PC-9 (cell line): ENCODE results near the gene STX3.
"Not testable (repeated sequence)": the region's sequence is repeated elsewhere in the genome, so short reads cannot be mapped to it uniquely, and the experiment has no call there.

Source experiments
- EZH2 ChIP-seq: fragments of 200-600 bp; sonication (generic); IDR thresholded peaks from 2 replicates; pipeline ENCODE4 v1.8.0; 2017; ENCODE audit warnings: antibody characterized with exemption, low read depth
- TF ChIP-seq, protein P1 (sequence below): fragments of 200-600 bp; sonication (generic); conservative IDR thresholded peaks from 2 replicates; pipeline ENCODE4 v1.6.1; 2017; ENCODE audit warnings: mixed run types, antibody characterized with exemption, mild to moderate bottlenecking, moderate library complexity

DNA sequence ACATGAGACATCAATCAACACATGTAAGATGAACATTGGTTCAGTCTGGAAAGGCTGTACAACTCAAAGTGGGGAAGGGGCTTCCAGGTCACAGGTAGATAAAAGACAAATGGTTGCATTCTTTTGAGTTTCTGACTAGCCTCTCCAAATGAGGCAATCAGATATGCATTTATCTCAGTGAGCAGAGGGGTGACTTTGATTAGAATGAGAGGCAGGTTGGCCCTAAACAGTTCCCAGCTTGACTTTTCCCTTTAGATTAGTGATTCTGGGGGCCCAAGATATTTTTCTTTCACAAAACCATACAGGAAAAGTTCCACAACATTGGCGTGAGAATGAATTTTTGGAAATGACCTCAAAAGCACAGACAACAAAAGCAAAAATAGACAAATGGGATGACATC, 61.3 kb downstream of the STX3 start:
- TF ChIP-seq, protein P1, sequence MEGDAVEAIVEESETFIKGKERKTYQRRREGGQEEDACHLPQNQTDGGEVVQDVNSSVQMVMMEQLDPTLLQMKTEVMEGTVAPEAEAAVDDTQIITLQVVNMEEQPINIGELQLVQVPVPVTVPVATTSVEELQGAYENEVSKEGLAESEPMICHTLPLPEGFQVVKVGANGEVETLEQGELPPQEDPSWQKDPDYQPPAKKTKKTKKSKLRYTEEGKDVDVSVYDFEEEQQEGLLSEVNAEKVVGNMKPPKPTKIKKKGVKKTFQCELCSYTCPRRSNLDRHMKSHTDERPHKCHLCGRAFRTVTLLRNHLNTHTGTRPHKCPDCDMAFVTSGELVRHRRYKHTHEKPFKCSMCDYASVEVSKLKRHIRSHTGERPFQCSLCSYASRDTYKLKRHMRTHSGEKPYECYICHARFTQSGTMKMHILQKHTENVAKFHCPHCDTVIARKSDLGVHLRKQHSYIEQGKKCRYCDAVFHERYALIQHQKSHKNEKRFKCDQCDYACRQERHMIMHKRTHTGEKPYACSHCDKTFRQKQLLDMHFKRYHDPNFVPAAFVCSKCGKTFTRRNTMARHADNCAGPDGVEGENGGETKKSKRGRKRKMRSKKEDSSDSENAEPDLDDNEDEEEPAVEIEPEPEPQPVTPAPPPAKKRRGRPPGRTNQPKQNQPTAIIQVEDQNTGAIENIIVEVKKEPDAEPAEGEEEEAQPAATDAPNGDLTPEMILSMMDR: not testable (repeated sequence)
- not testable (repeated sequence) for TF ChIP-seq EZH2
